PFSK-1 (cell line): ENCODE data around the gene ARSJ.

ENCODE experiments used
- SIN3A ChIP-seq: IDR thresholded peaks from 2 replicates; pipeline ENCODE4 v1.6.1; 2012; ENCODE audit warnings: mild to moderate bottlenecking, low read length, moderate library complexity, borderline replicate concordance; ENCODE audit not compliant: insufficient read depth
- TAF1 ChIP-seq: IDR thresholded peaks from 2 replicates; pipeline ENCODE4 v1.6.1; 2012; ENCODE audit warnings: low read length, control low read depth, borderline replicate concordance; ENCODE audit not compliant: insufficient read depth

DNA sequence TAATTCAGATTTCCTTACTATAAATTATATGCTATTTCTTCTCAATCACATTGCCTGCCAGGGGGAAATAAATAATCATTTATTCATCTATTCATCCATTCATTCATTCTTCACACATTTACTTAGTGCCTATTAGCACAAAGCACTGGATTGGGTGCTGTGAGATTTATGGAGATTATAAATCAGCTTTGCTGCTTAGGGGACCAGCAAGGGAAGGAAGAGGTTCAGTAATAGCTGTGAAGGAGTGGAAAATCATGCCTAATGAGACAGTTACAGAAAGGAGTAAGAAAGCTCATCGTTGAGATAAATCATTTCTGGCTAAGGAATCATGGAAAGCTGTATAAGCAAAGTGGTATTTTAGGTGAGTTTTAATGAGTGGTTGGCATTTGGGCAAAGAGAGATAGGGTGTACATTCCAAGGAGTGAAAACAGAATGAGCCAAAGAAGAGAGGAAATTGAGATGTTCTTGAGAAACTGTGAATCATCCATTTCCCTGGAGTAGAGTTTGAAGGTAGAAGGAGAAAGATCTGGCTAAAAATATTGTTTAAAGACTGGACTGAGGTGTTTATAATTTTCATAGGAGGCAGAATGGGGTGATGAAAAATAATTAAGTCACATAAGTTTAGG lies 9.6 kb downstream of the ARSJ start:
- TF ChIP-seq SIN3A (no peak), TAF1 (no peak)
